Hepatic stellate cell (primary cell): ENCODE measurements around the gene PRPF8.
"Not testable (repeated sequence)": the region's sequence is repeated elsewhere in the genome, so short reads cannot be mapped to it uniquely, and the experiment has no call there.

Source experiments
- DNase-seq: peaks from one replicate; pipeline ENCODE4 v3.0.0; 2011; ENCODE audit warnings: low spot score

The PRPF8 gene

GRCh38 chr17:1716076-1716911 is 31.6 kb upstream of the PRPF8 start:
- peak; percentile 99 for DNase-seq

DNA sequence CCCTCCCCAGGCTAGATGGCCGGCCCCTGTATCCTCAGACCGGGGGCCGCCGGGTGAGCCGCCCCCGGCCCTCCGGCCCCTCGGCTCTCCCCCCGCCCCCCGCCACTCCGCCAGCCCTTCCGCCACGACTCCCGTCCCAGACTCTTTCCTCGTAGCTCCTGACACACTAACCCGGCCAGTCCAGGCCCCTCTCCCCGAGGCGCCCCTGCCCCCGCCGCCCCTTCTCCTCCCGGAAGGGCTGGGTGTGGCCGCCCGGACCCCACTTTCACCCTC is 31.1 kb upstream of the PRPF8 start:
- DNase-seq, result no peak

GRCh38 chr17:1714980-1715802 is 30.5 kb upstream of the PRPF8 start:
- peak; percentile 91 for DNase-seq

DNA sequence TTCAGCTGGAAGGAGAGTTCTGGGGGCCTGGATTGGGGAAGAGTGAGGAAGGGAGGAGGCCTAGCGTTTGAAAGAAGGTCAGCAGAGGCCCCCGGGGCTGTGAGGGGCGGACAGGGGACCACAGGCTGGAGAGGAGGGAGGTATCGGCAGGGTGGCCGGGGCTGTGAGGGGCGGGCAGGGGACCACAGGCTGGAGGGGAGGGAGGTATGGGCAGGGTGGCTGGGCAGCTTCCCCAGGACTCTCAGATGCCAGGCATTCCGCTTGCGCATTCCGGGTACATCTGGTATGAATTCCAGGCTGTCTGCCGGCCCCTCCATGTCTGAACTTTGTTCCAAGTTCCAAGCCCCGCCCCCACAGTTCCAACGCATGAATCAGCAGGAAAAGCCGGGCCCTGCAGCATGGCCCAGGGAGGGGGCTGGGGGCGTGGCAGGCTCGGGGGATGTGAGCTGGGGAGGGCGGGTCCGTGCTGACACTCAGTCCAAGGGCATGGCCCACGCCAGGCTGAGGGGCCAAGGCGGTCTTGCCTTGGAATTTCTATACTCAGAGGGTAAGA is 29.8 kb upstream of the PRPF8 start:
- peak; percentile 94 for DNase-seq

GRCh38 chr17:1713878-1714426 is 29.3 kb upstream of the PRPF8 start:
- DNase-seq, result no peak

DNA sequence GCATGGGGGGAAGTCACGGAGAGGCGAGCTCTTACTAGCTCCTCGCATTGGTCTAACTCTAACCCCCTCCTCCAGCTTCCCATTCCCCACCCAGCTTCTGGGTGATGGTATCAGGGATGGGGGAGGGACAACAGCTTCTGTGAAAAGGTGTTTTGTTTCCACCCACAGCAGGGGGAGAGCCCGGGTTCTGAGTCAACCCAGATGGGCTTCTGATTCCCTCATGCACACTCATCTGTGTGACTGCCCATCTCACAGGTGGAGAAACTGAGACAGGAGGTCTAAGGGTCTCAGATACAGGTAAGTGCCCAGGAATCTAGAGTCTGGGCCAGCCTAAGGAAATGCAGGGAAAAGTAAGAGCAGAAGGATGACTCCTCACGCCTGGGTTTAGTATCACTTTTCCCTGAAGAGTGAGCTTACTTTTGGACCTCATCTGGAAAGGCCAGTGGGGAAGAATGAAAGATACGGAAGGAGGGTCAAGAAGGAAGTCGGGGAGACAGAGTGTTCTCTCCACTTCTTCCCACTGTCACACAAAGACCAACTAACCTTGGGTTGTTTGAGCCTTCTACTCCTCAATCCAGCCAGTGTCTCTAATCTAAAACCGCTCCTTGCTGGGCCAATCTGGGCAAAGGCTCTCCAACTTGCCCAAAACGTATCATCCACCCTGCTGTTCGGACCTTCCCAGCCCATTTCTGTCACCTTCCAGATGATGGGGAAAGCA is 28.7 kb upstream of the PRPF8 start:
- DNase-seq, result no peak

DNA sequence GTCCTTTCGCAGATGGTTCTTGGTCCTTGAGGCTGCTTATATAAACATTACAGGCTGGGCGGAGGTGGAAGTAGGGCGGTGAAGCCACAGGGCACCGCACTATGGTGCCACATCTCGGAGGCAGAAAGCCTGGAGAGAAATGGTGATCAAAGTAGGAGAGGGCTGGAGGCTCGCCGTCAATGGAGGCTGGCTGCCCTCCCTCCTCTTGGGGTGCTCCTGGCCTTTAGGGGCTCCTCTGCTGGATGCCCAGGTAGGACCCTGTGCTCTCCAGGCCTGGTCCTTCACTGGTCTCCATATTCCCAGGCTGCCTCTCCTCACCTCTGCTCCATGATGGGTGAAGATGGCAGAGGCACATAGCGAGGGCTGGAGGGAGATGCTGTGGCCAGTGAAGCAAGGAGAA is 27.6 kb upstream of the PRPF8 start:
- DNase-seq, result no peak

- no peak for DNase-seq
These were observed 27.1 kb upstream of the PRPF8 start for GRCh38 chr17:1711804-1712203.

- DNase-seq, result no peak
These were observed 26.3 kb upstream of the PRPF8 start for GRCh38 chr17:1710807-1711553.

DNA sequence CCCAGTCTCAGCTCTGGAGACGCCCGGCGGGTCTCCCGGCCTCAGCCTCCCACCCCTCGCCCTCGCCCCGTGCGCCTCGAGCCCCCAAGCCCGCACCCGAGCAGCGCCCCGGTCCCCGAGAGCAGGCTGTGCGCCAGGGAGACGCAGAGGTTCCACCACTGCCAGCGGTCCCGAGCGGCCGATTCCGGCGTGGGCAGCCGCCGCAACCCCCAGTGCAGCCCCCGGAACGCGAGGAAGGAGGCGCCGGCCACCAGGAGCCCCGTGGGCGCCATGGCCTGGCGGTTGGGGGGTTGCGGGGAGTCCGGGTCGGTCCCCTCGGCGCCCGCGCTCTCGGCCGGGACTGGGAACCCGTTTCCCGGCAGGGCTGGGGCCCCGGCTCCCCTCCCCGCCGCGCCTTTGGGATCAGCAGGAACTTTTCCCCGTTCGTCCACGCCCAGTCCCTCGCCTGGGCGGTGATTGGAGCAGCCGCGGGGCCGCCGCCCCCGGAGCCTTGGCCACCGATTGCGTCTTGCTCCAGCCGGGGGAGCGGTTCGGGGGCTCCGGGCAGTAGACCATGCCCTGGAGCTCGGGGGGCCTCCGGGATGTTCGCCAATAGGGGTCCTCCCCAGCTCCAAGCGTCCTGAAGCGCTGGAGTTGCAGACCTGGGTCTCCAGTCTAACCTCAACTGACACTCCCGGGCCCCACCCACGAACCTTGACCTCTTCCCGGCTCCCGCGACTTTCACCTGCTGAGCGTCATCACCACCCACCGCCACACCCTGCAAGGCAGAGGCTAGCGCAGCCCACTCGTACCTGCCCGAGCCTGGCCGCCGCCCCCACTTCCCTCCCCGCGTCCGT is 25.5 kb upstream of the PRPF8 start, which contains the start of gene TLCD2:
TLCD2 (minus strand) TSS at position 407 of the 836 bp plus-strand sequence; CDS start at position 272, 135 bp downstream.
- DNase-seq, result peak; percentile 88

- DNase-seq, result peak; percentile 55
These were observed 24.8 kb upstream of the PRPF8 start for GRCh38 chr17:1709403-1709951.

GRCh38 chr17:1708791-1709346 is 24.2 kb upstream of the PRPF8 start:
- not testable (repeated sequence) for DNase-seq

DNA sequence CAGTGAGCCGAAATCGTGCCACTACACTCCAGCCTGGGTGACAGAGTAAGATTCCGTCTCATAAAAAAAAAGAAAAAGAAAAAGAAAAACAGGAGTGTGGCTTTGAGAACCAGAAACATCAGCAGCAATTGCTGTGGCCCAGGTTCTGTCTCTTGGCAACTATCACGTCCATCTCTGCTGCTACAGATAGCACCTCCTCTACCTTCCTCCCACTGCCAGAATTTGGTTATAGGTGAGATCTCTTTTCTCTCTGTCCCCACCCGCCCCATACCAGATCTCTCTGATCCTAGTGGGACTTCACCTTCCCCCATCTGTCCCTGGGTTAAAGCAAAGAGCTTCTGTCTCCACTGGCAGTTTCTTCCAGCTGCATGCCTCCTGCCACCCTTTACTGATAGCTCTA is 22.4 kb upstream of the PRPF8 start:
- no peak for DNase-seq

DNA sequence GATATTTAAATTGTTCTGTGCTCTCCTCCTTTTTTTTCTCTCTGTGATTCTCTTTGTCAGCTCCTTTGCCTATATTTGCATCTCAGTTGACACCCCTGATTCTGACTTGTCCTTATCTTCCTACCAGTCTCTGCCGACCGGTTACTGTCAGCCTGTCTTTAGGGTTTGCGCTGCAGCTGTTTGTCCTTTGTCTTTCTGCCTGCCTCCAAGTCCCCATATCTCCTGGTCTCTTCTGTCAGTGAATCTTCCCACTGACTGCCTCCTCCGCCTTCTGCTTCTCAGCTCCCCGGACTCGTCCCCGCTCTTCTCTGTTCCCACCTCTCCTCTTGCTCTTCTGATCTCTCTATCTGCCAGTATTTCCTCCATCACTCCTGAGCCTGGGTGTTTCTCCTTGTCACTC is 20.3 kb upstream of the PRPF8 start:
- DNase-seq, result no peak

DNA sequence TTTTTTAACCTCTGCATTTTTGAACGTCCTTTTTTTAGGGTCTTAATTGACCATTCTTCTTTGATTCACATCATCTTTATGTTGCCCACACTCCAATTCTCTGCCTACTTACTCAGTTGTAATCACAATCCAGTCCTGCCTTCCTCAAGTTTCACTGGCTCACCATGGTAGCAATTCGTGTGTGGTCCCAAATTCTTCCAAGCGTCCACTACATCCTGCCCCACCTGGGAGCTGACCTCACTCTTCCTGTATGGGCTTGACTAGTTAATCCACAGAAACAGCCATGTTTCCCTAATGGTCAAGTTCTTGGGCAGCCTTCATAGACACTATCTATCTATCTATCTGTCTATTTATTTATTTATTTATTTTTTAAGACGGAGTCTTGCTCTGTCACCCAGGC is 18.4 kb upstream of the PRPF8 start:
- DNase-seq, result no peak

- DNase-seq, result not testable (repeated sequence)
These were observed 15.2 kb upstream of the PRPF8 start for GRCh38 chr17:1699891-1700290.

DNA sequence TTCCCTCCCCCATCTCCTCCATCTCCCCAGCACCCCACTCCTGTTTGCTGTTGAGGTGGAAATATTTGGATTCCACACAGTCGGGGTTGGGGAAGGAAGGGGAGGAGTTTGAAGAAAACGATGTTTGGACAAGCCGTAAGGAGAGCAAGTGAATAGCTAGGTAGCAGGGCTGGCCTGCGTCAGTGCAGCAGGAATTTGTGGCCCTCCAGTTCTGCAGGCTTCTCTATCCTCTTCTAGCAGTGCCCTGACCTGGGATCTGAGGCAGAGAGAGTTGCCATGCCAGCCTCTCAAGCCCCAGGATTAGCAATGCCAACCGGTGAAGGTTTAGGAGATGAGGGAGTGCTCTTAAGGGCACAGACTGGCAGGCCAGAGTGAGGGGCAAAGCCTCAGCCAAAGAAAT is 13.0 kb upstream of the PRPF8 start:
- no peak for DNase-seq

- DNase-seq, result no peak
These were observed 10.7 kb upstream of the PRPF8 start for GRCh38 chr17:1695365-1695764.

DNA sequence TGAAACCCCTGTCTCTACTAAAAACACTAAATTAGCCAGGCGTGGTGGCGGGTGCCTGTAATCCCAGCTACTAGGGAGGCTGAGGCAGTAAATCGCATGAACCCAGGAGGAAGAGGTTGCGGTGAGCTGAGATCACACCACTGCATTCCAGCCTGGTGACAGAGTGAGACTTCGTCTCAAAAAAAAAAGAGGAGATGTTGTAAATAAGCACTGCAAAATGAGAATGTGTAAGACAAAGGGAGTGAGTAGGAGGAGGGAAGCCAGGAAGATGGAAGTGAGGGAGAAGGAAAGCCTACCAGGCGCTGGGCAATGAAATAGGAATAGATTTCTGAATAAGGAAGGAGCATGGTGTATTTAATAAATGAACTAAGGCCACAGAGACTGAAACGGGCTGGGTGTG is 8.7 kb upstream of the PRPF8 start:
- no peak for DNase-seq
